Effector CD4-positive, alpha-beta T cell (primary cell): ENCODE measurements around the gene XYLT1.

Experiments used
- DNase-seq: peaks from one replicate; pipeline ENCODE4 v3.0.0-alpha.2; 2020

Gene XYLT1

GRCh38 chr16:17173281-17173680 lies 297.5 kb downstream of the XYLT1 start:
- DNase-seq, result no peak

- DNase-seq, result no peak
Observed at GRCh38 chr16:17171250-17172143, 299.3 kb downstream of the XYLT1 start.

- no peak for DNase-seq
Observed at GRCh38 chr16:17170435-17170834, 300.3 kb downstream of the XYLT1 start.

GRCh38 chr16:17168181-17168580 lies 302.6 kb downstream of the XYLT1 start:
- no peak for DNase-seq

GRCh38 chr16:17166095-17166494 lies 304.7 kb downstream of the XYLT1 start:
- no peak for DNase-seq

- DNase-seq, result no peak
Observed at GRCh38 chr16:17162560-17162959, 308.2 kb downstream of the XYLT1 start.

- no peak for DNase-seq
Observed at GRCh38 chr16:17160920-17161431, 309.8 kb downstream of the XYLT1 start.

- DNase-seq, result no peak
Observed at GRCh38 chr16:17160285-17160853, 310.4 kb downstream of the XYLT1 start.

GRCh38 chr16:17159617-17160016 lies 311.1 kb downstream of the XYLT1 start:
- DNase-seq, result no peak

GRCh38 chr16:17155936-17156335 lies 314.8 kb downstream of the XYLT1 start:
- no peak for DNase-seq

- DNase-seq, result no peak
Observed at GRCh38 chr16:17155485-17155884, 315.3 kb downstream of the XYLT1 start.

GRCh38 chr16:17154981-17155380 lies 315.8 kb downstream of the XYLT1 start:
- DNase-seq, result no peak

- no peak for DNase-seq
Observed at GRCh38 chr16:17152311-17152710, 318.4 kb downstream of the XYLT1 start.

- no peak for DNase-seq
Observed at GRCh38 chr16:17151335-17151734, 319.4 kb downstream of the XYLT1 start.

GRCh38 chr16:17149904-17150483 lies 320.8 kb downstream of the XYLT1 start:
- DNase-seq, result no peak

GRCh38 chr16:17147942-17148341 lies 322.8 kb downstream of the XYLT1 start:
- DNase-seq, result no peak

- no peak for DNase-seq
Observed at GRCh38 chr16:17145029-17145428, 325.7 kb downstream of the XYLT1 start.

- no peak for DNase-seq
Observed at GRCh38 chr16:17144431-17144830, 326.3 kb downstream of the XYLT1 start.

- no peak for DNase-seq
Observed at GRCh38 chr16:17143546-17144419, 327.0 kb downstream of the XYLT1 start.

- DNase-seq, result no peak
Observed at GRCh38 chr16:17138801-17139200, 332.0 kb downstream of the XYLT1 start.

- DNase-seq, result no peak
Observed at GRCh38 chr16:17135439-17135838, 335.3 kb downstream of the XYLT1 start.

GRCh38 chr16:17134586-17134985 lies 336.2 kb downstream of the XYLT1 start:
- no peak for DNase-seq

- no peak for DNase-seq
Observed at GRCh38 chr16:17133851-17134250, 336.9 kb downstream of the XYLT1 start.
